Measurements from ENCODE around the gene RASGRF1.

Gene RASGRF1

GRCh38 chr15:79036323-79036722, 54.3 kb downstream of the RASGRF1 start (continued):
- TF ChIP-seq ZNF280D (tag by site-specific recombination; IDR thresholded peaks at IDR 0.05) (no peak), ZNF791 (tag by site-specific recombination; IDR thresholded peaks at IDR 0.05) (no peak)

GRCh38 chr15:79035814-79036213, 54.8 kb downstream of the RASGRF1 start:
- POLR2A ChIA-PET, result no interaction called here
- no peak overlapping the region for H3K4me3 ChIP-seq (ENCODE audit: low read depth, low read length)
- CTCF ChIA-PET, result interaction anchor here (0.7 to 2.0 kb wide), 3 partner anchors 9 to 155 kb away, joined by 3 to 13 read pairs (median 4); no protein-coding TSS in a partner anchor
- H3K36me3 ChIP-seq (ENCODE audit: control insufficient read depth in 2 of 2, insufficient read depth in 1 of 2, low read length in 2 of 2), result no peaks in the 10 kb centered on the region
- H3K4me1 ChIP-seq (ENCODE audit: control insufficient read depth, insufficient read depth, low read length), result no peaks in the 10 kb centered on the region
- H3K27ac ChIP-seq (ENCODE audit: extremely low read depth, low read depth, low read length), result no peak overlapping the region
- no peaks in the 10 kb centered on the region for H3K9me3 ChIP-seq (ENCODE audit: control insufficient read depth, insufficient read depth, low read depth, low read length)
- TF ChIP-seq ZNF426 (tag by site-specific recombination; IDR thresholded peaks at IDR 0.05) (no peak), ZNF223 (tag by site-specific recombination; IDR thresholded peaks at IDR 0.05) (no peak), SCRT1 (tag by site-specific recombination; IDR thresholded peaks at IDR 0.05; ENCODE audit: borderline replicate concordance) (no peak), KLF8 (tag by site-specific recombination; IDR thresholded peaks at IDR 0.05) (no peak), TSHZ1 (tag by site-specific recombination; IDR thresholded peaks at IDR 0.05; ENCODE audit: borderline replicate concordance) (no peak), ZNF548 (tag by site-specific recombination; IDR thresholded peaks at IDR 0.05) (no peak), BCL11B (tag by site-specific recombination; IDR thresholded peaks at IDR 0.05; ENCODE audit: low read depth) (no peak), ZBTB7A (tag by site-specific recombination; IDR thresholded peaks at IDR 0.05; ENCODE audit: low read depth) (no peak), PRDM6 (tag by site-specific recombination; IDR thresholded peaks at IDR 0.05) (no peak), ZNF621 (tag by site-specific recombination; IDR thresholded peaks at IDR 0.05) (no peak), ZNF501 (tag by site-specific recombination; IDR thresholded peaks at IDR 0.05) (no peak)

GRCh38 chr15:79035111-79035601, 55.4 kb downstream of the RASGRF1 start:
- Histone ChIP-seq H3K27ac (ENCODE audit: extremely low read depth, low read depth, low read length) (no peak overlapping the region), H3K9me3 (ENCODE audit: control insufficient read depth, insufficient read depth, low read depth, low read length) (no peaks in the 10 kb centered on the region), H3K4me3 (ENCODE audit: low read depth, low read length) (no peak overlapping the region), H3K36me3 (ENCODE audit: control insufficient read depth in 2 of 2, insufficient read depth in 1 of 2, low read length in 2 of 2) (no peaks in the 10 kb centered on the region), H3K4me1 (ENCODE audit: control insufficient read depth, insufficient read depth, low read length) (no peaks in the 10 kb centered on the region)
- CTCF ChIA-PET, result interaction anchor here (0.7 to 2.0 kb wide), 2 partner anchors 8 to 150 kb away, joined by 4 to 13 read pairs; no protein-coding TSS in a partner anchor
- POLR2A ChIA-PET, result no interaction called here
- TF ChIP-seq ZNF707 (tag by site-specific recombination; IDR thresholded peaks at IDR 0.05) (no peak), MYNN (tag by site-specific recombination; IDR thresholded peaks at IDR 0.05; ENCODE audit: borderline replicate concordance) (no peak), ZNF660 (tag by site-specific recombination; IDR thresholded peaks at IDR 0.05) (no peak), TCF7L2 (IDR thresholded peaks at IDR 0.05; ENCODE audit: borderline replicate concordance, low read depth, low read length) (no peak), ZNF350 (tag by site-specific recombination; IDR thresholded peaks at IDR 0.05) (no peak), ZNF830 (tag by site-specific recombination; IDR thresholded peaks at IDR 0.05; ENCODE audit: low read depth) (no peak), ZNF239 (tag by site-specific recombination; IDR thresholded peaks at IDR 0.05) (no peak)

All from HEK293 (cell line).